GM21515 (cell line): ENCODE measurements around the gene SLC44A3.

Experiments used
- ATAC-seq: cut with Tn5 transposase; IDR thresholded peaks from one replicate; pipeline ENCODE4 v1.9.1; 2021; ENCODE audit not compliant: unreplicated experiment

Gene SLC44A3

DNA sequence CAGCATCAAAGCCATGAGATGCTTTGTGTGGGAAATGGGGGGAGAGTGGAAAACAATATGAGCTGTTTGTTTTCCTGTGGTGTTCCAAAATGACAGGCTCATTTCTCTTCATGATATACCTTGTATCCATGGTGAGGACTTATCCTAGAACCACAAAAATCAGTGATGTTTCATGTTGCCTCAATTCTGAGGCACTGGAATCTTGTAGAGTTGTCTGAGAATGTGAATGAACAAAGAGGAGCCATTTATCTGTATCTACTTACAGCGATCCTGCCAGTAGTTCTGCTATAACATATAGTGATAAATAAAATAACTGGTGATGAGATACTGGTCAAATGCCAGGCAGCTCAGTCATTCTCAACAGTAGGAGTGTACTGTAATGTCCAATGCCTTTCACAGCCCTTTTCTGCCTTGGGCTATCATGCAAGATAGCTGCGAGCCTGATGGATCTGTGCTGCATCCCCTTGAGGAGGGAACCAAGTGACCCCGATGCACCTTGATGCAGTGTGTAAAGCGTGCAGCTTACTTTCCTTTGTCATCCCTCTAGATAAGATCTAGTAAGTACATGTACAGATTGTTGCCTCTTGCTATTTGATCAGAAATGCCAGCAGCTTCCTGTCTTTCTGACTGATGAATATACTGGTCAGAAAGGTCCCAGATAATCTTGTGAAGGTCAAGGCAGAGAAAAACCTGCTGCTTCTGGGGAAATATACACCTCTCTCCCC is 52.8 kb downstream of the SLC44A3 start:
- no peak for ATAC-seq

DNA sequence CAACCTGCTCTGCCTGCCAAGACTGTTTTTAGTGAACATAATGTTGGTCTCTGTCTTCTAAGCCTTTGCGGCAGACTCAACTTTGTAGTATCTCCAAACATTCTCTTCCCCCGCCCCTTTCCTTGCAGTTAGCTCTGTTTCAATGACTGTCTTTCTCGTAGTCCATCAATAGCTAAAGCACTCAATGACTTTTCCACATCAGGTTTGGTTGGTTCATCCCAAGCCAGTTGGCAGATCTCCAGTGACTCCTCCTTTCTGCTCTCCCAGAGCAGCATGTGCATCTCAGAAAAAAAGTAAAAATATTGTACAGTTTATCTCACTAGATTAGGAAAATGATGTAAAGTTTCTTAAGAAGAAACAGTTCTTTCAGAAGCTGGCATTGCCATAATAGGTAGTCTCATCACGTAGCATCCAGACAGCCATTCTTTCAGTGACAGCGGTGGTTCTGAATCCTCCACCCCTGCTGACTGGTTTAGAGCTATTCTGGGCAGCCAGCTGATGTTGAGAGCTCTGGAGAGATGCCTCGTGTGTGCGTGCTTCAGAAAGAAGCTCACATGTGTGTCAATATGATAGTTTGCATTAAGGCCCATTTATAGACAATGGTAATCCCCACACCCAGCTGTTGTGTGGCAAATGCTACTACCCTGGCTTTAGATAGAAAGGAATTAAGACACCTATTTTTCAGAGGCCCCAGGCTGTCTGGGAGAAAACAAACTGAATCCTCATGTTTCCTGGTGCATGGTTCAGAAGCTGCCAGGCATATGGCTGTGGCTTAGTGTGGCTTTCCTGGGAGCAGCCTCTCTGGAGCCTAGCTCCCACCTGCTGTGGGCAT is 53.6 kb downstream of the SLC44A3 start:
- ATAC-seq: no peak

DNA sequence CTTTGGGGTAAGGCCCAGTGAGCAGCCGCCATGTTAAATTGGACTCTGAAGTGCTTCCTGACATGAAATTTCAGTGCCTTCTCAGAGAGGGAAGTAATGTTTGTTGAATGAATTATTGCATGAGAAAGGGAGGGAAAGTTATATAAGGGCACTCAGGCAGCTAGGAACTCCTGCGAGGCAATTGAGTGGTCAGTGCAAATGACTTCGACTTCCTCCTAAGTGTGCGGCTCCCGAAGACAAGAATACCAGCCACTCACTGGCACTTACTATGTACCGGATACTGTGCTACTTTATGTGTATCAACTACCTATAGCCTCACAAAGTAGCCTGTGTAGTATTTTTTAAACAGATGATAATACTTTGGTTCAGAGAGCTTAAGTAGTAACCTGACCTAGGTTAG is 54.3 kb downstream of the SLC44A3 start:
- no peak for ATAC-seq

DNA sequence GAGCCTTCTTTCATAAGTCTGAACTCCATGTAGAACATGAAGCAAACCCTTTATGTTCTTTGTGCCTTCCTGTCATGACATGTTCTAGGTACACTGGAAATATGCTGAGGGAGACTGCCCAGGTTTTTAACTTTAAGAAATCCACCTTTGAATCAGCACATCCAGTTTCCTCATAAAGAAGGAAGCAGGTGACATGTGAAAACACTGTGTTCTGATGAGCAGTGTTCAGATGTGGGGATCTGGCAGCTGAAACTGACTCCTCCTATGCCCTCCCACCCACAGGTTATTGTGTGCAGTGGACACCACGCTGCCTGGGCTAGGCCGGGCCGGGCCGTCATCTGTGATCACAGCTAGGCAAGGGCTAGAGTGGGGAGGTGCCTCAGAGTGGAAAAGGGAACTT is 55.6 kb downstream of the SLC44A3 start:
- no peak for ATAC-seq

DNA sequence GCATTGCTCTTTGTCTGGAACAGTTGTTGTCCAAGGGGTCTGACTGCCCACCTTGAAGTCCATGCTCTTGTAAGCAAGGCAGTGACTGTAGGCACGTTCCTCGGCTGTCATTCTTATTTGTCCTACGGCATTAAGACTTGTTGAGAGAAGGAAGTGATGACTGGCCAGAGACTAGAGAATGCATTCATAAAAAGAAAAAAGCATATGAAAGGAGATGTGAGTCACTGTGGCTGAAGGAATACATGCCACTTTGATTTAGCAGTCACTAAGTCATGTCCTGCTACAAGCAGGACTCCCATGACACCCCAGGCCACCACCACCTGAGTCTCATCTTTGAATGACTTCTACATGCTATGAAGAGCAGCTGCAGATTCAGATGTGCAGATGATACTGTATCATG is 56.2 kb downstream of the SLC44A3 start:
- no peak for ATAC-seq

DNA sequence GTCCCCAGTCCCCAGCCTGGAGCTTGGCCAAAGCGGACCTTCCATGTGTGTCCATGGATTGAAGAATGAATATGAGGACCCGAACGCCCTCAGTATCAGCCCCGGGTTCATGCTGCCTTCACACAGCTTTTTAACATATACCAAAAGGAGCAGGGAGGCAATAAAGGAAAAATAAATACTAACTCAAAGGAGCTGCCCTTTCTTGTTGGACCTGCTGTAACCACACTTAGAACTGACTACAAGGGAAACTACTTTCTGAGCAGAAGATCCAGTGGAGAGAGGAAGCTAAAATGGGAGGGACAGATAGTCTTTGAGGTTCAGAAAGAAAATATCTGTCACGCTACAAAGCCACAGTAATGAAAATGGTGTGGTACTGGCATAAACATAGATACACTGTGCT is 58.2 kb downstream of the SLC44A3 start:
- ATAC-seq: no peak

DNA sequence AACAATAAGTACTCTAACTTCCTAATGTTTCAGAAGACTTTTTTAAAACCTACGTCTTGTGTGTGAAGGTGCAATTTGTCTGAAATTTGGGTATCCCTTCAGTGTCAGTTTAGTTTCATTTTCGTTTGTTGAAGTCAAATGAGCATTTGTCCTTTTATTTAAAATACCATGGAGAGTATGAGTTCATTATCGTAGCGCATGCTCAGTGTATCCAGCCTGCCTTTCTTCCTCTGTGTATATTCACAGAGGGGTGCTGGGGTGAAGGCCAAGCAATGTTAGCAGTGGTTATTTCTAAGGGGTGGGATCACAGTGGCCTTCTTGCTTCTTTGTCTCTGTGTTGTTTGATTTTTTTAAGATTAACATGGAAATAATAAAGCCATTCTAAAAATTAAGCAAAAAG is 63.5 kb downstream of the SLC44A3 start:
- ATAC-seq: no peak

DNA sequence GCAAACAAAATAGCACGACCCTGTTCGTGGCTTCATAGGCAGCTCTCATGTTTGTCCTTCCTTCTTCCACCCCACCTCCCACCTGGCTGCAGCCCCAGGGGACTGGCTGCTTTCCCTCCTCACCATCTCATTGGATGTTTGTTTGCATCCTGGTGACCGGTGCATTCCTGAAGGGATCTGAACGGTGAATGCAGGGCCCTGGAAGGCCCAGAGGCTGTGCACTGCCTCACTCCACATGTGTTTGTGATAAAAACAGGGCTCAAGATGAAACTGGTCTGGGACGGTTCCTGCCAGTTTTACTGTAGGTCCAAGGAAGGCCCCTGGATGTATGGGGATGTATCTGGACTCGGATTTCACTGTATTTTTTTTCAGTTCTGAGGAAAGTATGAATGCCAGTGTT is 63.9 kb downstream of the SLC44A3 start:
- no peak for ATAC-seq

DNA sequence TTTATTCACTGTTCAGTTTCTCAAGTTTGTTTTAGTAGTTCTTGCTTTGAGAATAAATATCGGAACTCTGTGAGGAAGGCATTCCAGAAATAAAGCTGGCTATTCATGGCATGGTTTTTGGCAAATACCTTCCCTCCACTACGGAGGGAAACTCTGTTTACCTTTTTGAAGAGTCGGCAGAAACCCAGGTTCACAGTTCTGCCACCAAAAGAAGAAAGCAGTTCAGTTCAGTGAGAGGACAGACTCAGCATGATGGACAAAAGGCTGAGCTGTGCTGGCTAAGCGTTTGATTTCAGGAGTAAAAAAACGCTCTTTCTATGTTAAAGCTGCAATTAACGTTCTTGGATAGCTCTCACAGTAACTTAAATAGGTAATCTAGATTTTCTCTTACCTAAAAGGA is 64.3 kb downstream of the SLC44A3 start:
- ATAC-seq: no peak

DNA sequence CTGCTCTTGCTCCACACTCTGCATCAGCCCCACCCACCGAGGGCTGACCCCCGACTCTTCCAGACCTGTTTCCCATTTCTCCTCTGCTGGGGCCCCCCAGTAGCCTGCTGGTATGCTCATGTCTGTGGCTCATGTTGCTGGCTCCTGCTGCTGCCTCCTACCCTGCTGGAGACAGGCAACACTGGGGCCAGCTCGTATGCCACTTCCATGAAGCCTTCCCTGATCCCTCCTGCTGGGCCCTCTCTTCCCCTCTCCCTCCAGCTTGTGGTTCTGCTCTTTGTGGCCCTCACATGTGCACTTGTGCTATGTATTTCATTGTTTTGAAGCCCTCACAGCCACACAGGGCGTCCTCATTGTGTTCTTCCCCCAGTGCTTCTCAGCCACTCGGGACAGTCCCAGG is 66.2 kb downstream of the SLC44A3 start:
- ATAC-seq: no peak

DNA sequence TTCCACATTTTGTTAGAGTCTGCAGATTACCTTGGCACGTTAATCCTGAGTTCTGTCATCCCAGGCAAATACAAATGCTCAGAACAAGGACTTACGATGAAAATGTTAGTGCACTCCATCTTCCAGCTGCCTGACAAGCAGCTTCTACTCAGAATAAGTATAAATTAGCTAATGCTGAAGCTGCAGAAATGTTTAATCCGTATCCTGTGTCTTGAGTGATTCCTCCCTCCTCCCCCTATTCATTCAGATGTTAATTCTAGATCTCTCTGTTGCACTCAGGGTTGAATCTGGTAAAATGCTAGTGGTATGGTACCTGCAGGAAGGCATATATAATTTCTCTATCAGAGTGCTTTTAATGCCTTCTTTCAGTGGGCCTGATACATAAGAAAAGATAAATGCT is 66.9 kb downstream of the SLC44A3 start:
- ATAC-seq: no peak

DNA sequence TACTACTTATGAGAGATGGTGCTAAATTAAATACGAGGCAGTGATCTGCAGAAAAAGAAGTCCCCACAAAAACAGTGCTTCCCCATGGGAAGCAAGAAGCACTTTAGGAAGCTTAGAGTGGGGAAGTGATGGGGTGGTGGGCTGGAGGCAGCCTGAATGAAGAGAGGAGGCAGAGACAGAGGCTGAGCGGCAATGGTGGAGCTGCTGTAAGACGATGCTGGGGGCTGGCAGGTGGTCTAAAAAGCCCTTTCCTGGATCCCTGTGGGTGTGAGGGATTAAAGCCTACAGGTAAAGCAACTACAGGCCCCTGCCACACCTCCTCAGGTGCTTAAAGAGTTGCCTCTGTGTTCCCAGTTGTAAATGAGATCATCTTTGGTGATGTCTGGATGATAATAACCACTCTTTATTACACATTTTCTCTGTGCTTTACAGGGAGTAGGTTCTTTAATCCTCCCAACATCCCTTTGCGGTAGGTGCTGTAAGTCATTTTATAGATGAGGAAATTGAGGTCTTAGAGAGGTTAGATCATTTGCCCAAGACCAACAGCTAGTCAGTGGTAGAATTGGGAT is 67.5 kb downstream of the SLC44A3 start:
- ATAC-seq: no peak

DNA sequence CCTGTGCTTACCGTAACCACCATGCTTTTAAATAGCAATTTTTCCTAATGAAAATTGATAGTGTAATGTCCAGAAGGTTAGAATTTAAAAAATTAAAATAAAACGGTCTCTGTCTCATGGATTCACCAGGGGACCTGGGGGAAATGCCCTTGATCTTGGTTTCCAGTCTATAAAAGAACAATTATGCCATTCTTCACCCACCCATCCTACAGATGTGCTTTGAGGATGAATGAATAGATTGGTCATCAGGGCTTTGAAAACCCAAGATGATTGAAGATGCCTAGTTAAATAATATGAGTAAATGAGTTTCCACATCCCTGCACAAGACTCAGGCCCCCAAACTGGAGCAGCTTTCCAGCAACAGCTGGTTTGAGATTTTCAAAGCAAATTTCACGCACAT is 68.0 kb downstream of the SLC44A3 start:
- ATAC-seq: no peak

DNA sequence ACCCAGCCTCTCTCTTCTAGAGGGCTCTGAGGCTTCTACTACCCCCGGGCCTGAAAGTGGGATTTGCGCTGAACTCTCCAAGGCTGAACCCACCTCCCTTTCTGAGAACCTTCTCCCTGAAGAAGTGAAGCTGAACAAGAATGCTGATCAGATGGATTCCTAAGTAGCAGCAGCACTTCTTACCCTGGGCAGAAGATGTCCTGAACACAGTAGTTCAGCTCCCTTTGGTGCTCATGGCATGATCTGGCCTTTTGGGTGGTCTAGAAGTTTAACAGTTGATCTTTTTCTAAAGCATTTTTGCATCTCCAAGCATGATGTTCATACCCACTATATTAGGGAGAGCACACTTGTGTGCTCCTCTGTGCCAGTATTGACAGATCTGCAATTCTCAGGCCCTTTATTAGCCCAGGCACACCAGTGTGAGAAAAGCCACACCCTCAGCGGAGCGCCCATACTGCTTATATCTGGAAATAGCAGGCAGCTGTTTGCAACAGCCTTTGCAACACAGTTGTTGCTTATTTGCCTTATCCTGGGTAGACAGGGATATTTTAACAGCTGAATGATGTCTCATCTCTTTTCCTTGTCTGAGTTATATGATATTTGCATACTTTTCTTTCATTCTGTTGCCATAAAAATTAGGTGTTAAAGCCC is 72.6 kb downstream of the SLC44A3 start:
- ATAC-seq: no peak

DNA sequence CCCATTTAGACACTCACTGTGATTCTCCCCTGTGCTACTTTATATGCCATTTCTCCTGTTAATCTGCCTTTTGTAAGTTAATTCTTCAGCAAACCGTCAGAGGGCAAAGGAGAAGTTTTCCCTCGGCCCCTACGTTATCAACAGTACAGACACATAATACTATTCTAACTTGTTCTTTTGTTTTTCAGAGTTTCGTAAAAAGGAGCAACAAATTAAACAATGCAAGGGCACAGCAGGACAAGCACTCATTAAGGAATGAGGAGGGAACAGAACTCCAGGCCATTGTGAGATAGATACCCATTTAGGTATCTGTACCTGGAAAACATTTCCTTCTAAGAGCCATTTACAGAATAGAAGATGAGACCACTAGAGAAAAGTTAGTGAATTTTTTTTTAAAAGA is 74.5 kb downstream of the SLC44A3 start:
- ATAC-seq: no peak

DNA sequence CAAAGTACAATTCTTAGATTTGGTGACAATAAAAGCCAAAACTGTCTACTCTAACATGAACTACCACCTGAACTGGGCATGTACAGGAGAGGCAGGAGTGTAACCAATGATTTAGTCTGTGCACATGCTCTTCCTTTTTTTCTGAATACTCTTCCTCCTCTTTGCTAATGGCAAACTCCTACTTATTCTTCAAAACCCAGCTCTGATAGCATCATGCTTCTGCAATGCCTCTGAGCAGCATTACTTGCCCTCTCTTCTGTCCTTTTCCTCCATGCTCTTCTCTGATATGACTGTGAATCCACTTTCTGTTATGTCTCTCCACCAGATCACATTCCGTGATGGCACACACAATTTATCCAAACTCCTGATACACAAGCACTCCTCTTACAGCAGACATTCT is 75.4 kb downstream of the SLC44A3 start:
- ATAC-seq: no peak

DNA sequence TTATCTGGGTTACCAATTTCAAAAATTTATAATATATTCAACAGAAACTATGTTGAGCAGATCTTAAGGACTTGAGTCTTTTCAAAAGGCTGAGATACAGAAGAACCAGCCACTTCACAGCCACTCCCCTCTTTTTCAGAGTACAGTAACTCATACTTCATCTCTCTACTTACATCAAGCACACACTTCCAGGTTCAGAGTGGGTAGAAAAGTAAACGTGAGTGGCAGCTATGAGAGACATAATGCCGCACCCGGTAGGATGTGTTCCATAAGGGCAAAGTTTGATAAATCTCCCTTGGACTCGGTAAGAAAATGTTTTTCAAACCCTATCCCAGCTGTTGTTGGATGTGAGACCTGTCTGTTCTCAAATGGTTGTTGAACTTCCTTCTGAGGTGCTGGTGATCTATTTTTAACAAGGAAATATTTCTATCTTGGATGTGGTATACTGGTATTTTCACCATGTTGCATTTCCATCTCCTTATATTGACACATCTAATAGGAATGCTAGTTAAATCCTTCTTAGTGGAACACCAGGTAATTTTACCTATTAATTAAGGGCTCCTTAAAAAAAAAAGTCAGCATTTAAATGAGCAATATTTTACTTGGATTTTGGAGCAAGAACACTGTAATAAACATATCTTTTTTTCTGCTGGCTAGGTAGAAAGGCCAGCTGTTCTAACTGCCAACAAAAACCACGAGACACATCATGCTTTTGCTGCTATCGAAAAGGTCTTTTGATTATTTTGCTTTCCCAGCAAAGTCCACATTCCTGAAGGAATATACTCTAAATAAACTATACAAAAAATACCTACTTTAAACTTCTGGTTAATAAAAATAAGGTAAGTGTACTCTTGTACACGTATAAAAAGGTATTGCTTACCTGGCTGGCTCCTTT is 78.6 kb downstream of the SLC44A3 start:
- ATAC-seq: no peak

DNA sequence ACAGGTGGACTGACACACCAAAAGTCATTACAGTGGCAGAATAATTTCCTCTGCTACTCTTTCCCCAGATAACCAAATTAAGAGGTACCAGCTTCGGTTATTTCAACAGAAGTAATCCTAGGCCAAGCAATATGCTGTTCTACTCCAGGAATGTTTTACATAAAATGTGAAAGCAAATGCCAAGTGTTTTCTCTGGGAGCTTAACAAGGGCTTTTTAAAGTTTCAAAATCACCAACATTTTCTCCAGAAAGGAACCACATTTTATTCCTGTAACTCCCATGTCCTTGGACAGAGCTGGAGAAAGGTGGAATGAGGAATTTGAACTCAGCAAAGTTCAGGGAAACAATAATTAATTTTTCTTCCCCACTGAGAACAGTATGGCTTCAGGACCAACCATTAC is 79.6 kb downstream of the SLC44A3 start:
- no peak for ATAC-seq

DNA sequence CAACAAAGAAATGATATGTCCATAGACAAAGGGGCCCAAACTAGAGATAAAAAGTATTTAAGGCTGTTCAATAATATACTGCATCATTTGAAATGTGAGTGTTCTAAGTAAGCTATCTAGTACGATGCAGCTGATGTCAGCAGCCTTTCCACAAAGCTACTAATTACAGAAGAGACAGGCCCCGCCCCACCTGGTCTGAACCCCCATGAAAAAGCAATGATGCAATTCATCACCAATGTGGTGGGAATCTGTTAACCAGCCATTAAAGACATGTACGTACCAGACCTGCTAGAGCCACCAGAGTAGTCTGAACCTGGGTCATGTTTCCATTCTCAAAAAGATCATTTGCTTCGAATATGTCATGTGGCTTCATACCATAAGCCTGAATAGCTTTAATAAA is 81.7 kb downstream of the SLC44A3 start:
- no peak for ATAC-seq

DNA sequence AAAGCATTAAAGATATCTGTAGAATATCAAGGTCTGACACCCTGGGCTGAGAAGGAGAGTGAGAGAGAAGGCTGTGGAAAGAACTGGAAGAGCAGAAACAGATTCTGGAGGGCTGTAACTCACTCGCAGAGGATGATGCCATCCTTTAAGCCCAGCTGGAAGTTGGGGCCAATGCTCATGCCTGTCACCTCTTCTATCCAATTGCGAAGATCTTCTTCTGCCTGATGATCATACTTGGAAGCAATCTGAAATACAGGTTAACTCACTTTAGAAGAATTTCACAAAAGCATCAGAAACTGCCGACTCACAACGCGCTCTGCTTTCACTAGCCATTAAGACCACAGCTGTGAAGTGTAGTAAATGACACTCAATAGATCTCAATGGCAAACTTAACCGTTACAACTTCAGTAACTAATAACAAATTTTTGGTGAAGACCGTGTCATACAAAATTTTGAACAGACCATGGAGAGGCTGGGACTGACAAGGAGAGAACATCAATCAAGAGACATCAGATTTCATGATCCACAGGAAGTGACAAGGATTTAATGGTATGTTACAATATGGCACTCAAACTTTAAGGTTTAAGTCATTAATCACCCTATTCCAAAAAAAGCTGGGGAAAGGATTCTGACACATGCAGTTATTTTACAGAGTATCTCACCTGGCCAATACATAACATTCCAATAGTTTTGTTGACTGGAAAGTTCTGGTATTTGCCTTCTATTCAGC is 83.3 kb downstream of the SLC44A3 start:
- no peak for ATAC-seq
